Activated CD4-positive, alpha-beta memory T cell treated with anti-CD3 and anti-CD28 coated beads, Interleukin-2, amount 10 ng/mL, durations not matched to agents 7 days and 5 days (primary cell): Measurements from ENCODE around the gene CHCHD2. TPM values are rescaled to one million over a fixed set of nuclear protein-coding genes. Genes with fewer than 3 reads are reported as not detected.
"Not testable (repeated sequence)": the region's sequence is repeated elsewhere in the genome, so short reads cannot be mapped to it uniquely, and the experiment has no call there.

ENCODE experiments used
- CTCF ChIA-PET: fragments of 350-600 bp; sonication (Branson Sonifier 250); formaldehyde crosslinking; loops from one replicate; lab custom pipeline; 2021; ENCODE audit warnings: antibody characterized with exemption, inconsistent platforms; lab: Charles Lee
- POLR2A ChIA-PET: fragments of 350-600 bp; sonication (Branson Sonifier 250); formaldehyde crosslinking; loops from one replicate; lab custom pipeline; 2021; ENCODE audit warnings: antibody characterized with exemption; lab: Charles Lee
- DNase-seq: peaks from one replicate; pipeline ENCODE4 v3.0.0-alpha.2; 2020
- H3K27ac Mint-ChIP-seq: one replicate; pipeline ENCODE4 v1.8.0; 2021; ENCODE audit warnings: mild to moderate bottlenecking, mixed read lengths
- H3K27me3 Mint-ChIP-seq: one replicate; pipeline ENCODE4 v1.8.0; 2021; ENCODE audit warnings: mixed read lengths
- H3K36me3 Mint-ChIP-seq: one replicate; pipeline ENCODE4 v1.8.0; 2021; ENCODE audit warnings: low read depth, mixed read lengths
- H3K4me1 Mint-ChIP-seq: one replicate; pipeline ENCODE4 v1.8.0; 2021; ENCODE audit warnings: mixed read lengths
- H3K4me3 Mint-ChIP-seq: one replicate; pipeline ENCODE4 v1.8.0; 2021; ENCODE audit warnings: mild to moderate bottlenecking, mixed read lengths
- H3K9me3 Mint-ChIP-seq: one replicate; pipeline ENCODE4 v1.8.0; 2021; ENCODE audit warnings: mixed read lengths
- total RNA-seq, 2 experiments: library from RNA; stranded (reverse); gene quantifications; one replicate each; pipeline ENCODE4 v1.2.3, GENCODE V29; 2021

Gene CHCHD2
- total RNA-seq, 2 experiments from 2014 or later, result 482 to 505 TPM

DNA sequence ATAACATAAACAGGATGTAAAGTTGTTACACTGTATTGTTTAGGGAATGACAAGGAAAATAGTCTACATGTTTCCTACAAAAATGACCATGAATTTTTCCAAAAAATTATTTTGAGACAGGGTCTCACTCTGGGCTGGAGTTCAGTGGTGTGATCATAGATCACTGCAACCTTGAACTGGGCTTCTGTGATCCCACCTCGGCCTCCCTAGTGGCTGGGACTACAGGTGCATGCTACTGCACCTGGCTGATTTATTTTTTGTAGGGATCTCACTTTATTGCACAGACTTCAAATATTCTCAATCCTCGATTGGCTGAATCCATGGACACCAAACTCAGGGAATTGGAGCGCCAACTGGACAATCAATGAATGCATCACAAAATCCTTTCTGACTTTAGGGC lies 6.6 kb downstream of the CHCHD2 start:
- POLR2A ChIA-PET, result no interaction called here
- Mint-ChIP-seq H3K36me3 (peaks cover 47% of the 10 kb centered on the region), H3K9me3 (no peaks in the 10 kb centered on the region), H3K4me3 (no peak overlapping the region), H3K27ac (no peak overlapping the region), H3K27me3 (no peaks in the 10 kb centered on the region), H3K4me1 (peaks cover 17% of the 10 kb centered on the region)
- no peak for DNase-seq
- CTCF ChIA-PET, result interaction anchor here (0.7 kb wide), 1 partner anchor 9 kb away, joined by 3 read pairs; no protein-coding TSS in a partner anchor

DNA sequence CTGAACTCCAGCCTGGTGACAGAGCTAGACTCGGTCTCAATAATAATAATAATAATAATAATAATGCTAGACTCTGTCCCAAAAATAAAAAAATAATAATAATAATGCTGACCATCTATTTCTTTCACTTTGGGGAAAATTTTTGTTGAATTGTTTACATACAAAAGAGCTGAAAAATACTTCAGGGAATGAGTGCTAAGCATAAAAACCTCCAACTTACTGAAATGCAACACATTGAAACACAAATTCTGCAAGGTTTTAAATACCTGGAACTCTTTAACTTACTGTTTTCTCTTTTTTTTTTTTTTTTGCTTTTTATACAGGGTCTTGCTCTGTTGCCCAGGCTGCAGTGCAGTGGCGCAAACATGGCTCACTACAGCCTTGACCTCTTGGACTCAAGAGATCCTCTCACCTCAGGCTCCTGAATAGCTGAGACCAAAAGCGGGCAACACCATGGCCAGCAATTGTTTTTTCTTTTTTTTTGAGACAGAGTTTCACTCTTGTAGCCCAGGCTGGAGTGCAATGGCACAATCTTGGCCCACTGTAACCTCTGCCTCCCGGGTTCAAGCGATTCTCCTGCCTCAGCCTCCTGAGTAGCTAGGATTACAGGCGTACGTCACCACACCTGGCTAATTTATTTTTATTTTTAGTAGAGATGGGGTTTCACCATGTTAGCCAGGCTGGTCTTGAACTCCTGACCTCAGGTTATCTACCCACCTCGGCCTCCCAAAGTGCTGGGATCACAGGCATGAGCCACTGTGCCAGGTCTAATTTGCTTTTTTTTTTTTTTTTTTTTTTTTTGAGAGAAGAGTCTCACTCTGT lies 7.9 kb downstream of the CHCHD2 start:
- POLR2A ChIA-PET, result interaction anchor here (0.9 to 1.4 kb wide), 3 partner anchors 8 to 35 kb away, joined by 3 to 4 read pairs (median 3); partner anchors contain the start of genes CHCHD2 and SUMF2
- CTCF ChIA-PET, DNase-seq, H3K9me3 Mint-ChIP-seq, H3K4me1 Mint-ChIP-seq, H3K4me3 Mint-ChIP-seq, H3K27me3 Mint-ChIP-seq, H3K27ac Mint-ChIP-seq: not testable (repeated sequence)
- peaks cover 38% of the 10 kb centered on the region for H3K36me3 Mint-ChIP-seq

DNA sequence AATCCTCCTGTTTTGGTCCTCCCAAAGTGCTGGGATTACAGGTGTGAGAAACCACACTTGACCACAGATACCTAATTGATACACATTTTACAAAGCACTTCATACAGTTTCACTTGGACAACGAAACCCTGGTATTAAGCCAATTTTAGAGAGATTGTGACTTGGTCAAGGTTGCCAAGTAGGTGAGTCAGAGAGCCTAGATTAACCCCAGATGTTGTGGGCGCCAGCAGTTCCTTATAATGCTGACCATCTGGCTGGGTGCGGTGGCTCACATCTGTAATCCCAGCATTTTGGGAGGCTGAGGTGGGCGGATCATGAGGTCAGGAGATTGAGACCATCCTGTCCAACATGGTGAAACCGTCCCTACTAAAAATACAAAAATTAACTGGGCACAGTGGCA lies 8.6 kb downstream of the CHCHD2 start:
- POLR2A ChIA-PET, result interaction anchor here (1.2 to 1.4 kb wide), 2 partner anchors 9 to 34 kb away, joined by 3 to 4 read pairs; partner anchors contain the start of genes CHCHD2 and SUMF2
- DNase-seq, result no peak
- Mint-ChIP-seq H3K4me3 (no peak overlapping the region), H3K27ac (no peak overlapping the region), H3K27me3 (no peaks in the 10 kb centered on the region), H3K36me3 (peaks cover 35% of the 10 kb centered on the region), H3K4me1 (peaks cover 4% of the 10 kb centered on the region), H3K9me3 (no peaks in the 10 kb centered on the region)
- CTCF ChIA-PET, result no interaction called here

DNA sequence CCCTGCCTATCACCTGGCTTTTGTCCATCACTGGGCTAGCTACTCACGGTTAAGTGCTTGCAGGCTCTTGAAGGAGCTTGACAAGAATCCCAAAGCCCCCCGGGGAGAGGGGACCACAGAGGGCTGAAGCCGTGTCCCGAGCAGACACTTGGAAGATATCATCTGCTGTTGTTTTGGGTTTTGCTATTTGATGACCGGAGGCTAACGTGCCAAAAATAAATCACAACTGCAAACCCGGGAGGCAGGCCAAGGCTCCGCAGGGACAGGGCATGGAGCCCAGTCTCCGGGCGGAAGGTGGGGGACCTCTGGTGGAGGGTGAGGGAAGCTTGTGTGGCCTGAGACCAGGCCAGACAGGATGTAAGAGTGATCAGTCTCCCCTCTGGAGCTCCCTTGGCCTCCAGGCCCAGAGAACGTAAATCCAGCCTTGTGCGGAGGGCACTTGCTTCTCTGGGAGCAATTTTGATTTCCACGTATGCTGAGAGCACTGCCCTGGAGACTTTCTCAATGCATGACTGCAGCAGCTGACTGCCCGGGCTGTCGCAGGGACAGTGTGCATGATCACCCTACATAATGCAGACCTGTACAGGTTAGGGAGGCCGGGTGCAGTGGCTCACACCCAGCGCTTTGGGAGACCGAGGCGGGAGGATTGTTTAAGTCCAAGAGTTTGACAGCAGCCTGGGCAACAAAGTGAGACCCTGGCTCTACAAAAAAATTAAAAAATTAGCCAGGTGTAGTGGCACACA lies 13.3 kb downstream of the CHCHD2 start, which contains the start of gene PHKG1:
TSS of gene PHKG1 (minus strand) at position 164 of the 743 bp plus-strand sequence. CDS start 4,011 bp downstream, outside the sequence.
- Mint-ChIP-seq H3K4me3 (no peak within 1 kb of the TSS), H3K36me3 (peaks cover 9% of the 10 kb centered on the region), H3K27ac (no peak within 1 kb of the TSS), H3K4me1 (peaks cover 2% of the 10 kb centered on the region), H3K27me3 (no peaks in the 10 kb centered on the region), H3K9me3 (no peaks in the 10 kb centered on the region)
- DNase-seq, result no peak
- ChIA-PET POLR2A (interaction anchor here (0.7 kb wide), 1 partner anchor 9 kb away, joined by 3 read pairs; no protein-coding TSS in a partner anchor), CTCF (interaction anchor here (0.5 kb wide), 1 partner anchor 21 kb away, joined by 3 read pairs; no protein-coding TSS in a partner anchor)

DNA sequence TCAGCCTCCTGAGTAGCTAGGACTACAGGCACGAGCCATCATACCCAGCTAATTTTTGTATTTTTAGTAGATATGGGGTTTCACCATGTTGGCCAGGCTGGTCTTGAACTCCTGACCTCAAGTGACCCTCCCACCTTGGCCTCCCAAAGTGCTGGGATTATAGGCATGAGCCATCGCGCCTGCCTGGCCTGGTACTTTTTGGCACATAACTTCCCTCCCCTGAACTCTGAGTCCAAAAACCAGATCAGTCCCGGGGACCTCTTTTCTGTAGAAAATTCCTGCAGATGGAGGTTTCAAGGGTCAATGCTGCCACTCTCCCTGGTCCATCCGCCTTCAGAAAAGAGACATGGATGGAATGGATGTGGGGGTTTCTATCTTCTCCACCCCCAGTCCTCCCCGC lies 13.9 kb downstream of the CHCHD2 start:
- not testable (repeated sequence) for H3K27ac Mint-ChIP-seq, H3K4me1 Mint-ChIP-seq, H3K9me3 Mint-ChIP-seq, H3K4me3 Mint-ChIP-seq, DNase-seq, H3K36me3 Mint-ChIP-seq, H3K27me3 Mint-ChIP-seq
- ChIA-PET POLR2A (interaction anchor here (0.7 to 1.8 kb wide), 2 partner anchors 9 to 13 kb away, joined by 3 to 5 read pairs; partner anchors contain the start of gene CHCHD2), CTCF (interaction anchor here (0.8 kb wide), 1 partner anchor 9 kb away, joined by 3 read pairs; no protein-coding TSS in a partner anchor)

DNA sequence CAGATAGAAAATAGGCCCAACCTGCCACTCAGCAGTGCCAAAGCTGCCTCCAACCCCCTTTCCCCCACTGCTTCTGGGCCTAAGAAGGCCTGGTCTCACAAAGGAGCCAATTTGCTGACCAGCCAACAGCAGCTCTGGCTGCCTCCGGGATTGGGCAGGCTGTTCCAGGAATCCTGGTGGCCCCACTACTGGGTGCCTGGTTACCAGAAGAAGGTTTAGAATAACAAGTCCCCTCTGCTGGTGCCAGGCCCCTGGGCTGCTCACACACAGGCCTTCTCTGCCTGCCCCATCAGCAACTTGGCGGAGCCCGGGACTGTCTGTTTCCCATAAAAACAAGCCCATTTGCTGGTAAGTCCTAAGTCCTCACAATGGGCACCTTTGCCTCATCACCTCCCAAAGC lies 14.7 kb downstream of the CHCHD2 start:
- no peak overlapping the region for H3K27ac Mint-ChIP-seq

DNA sequence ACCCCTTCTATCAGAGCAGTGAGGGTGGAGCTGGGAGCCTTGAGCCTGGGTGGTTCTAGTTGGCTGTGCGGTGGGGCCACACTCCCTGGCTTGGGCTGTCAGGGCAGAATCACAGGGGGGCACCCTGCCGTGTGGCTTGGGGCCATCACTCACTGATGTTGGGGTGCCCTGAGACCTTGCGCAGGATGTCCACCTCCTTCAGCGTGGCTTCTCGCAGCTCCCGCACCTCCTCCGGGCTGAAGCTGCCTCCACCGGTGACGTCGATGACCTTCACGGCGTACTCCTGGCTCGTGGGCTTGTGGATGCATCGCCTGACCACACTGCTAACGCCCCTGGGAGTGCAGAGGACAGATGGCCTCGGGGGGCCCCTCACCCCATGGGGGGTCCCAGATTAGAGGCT lies 18.8 kb downstream of the CHCHD2 start:
- Mint-ChIP-seq H3K4me3 (no peak overlapping the region), H3K36me3 (peaks cover 4% of the 10 kb centered on the region), H3K27ac (no peak overlapping the region), H3K27me3 (no peaks in the 10 kb centered on the region), H3K9me3 (no peaks in the 10 kb centered on the region), H3K4me1 (no peaks in the 10 kb centered on the region)
- ChIA-PET POLR2A (interaction anchor here (1.3 to 1.5 kb wide), 3 partner anchors 14 to 23 kb away, joined by 3 to 5 read pairs (median 3); partner anchors contain the start of gene SUMF2), CTCF (no interaction called here)
- DNase-seq, result no peak

More for the DNA sequence above, 14.7 kb downstream of the CHCHD2 start:
- Mint-ChIP-seq H3K4me1 (peaks cover 2% of the 10 kb centered on the region), H3K27me3 (no peaks in the 10 kb centered on the region), H3K36me3 (peaks cover 5% of the 10 kb centered on the region), H3K4me3 (no peak overlapping the region), H3K9me3 (no peaks in the 10 kb centered on the region)
- ChIA-PET CTCF (interaction anchor here (0.8 kb wide), 1 partner anchor 10 kb away, joined by 3 read pairs; no protein-coding TSS in a partner anchor), POLR2A (interaction anchor here (1.8 kb wide), 1 partner anchor 14 kb away, joined by 5 read pairs; the partner anchor contains the start of gene CHCHD2)
- DNase-seq, result no peak

DNA sequence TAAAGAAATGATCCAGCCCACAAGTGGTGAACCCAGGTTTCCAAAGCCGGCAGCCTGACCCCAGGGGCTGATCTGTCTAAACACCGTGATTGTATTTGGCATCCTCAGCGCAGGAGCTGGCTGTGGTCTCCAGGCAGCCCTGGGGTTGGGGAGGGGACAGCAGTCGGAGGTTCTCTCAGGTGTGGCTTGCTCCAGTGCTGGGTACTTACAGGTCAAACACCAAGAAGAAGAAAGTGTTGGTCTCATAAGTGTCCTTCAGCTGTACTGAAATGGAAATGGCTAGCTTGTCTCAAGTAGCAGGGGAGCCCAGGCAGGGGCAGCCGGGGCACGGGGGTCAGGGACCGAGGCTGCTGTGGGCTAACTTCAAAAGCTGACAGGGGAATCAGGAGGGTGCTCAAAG lies 19.5 kb downstream of the CHCHD2 start:
- Mint-ChIP-seq H3K4me1 (no peaks in the 10 kb centered on the region), H3K4me3 (no peak overlapping the region), H3K9me3 (no peaks in the 10 kb centered on the region), H3K27ac (no peak overlapping the region), H3K36me3 (peaks cover 9% of the 10 kb centered on the region), H3K27me3 (no peaks in the 10 kb centered on the region)
- no peak for DNase-seq
- ChIA-PET CTCF (no interaction called here), POLR2A (interaction anchor here (0.9 to 1.5 kb wide), 4 partner anchors 12 to 23 kb away, joined by 3 to 5 read pairs (median 3); partner anchors contain the start of gene SUMF2)

DNA sequence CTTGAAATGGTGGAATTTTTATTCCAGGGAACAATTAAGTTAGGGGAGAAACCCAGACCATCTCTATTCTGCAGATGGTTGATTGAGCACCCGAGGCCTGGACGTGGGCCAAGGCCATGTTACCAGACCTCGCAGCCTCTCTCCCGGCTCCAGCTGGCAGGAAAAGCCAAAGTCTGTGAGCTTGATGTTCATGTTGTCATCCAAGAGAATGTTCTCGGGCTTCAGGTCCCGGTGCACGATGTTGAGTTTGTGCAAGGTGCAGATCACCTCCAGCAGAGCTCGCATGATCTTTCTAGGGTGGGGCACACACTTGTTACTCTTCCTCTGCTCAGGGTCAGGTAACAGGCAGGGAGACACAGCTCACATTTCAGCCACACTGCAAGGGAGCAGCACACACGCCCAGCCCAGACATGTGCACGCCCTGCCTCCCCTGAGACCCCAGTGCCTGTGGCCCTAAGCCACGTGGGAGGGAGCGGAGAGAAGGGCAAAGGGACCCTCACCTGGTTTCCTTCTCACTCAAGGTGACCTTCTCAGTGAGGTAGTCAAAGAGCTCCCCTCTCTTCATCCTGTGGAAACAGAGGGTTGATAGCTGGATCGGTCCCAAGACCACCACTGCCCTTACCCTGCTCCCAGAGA lies 23.0 kb downstream of the CHCHD2 start:
- no peaks in the 10 kb centered on the region for H3K4me1 Mint-ChIP-seq
- peaks cover 29% of the 10 kb centered on the region for H3K36me3 Mint-ChIP-seq
- DNase-seq, result no peak
- no peaks in the 10 kb centered on the region for H3K9me3 Mint-ChIP-seq
- ChIA-PET CTCF (interaction anchor here (0.9 kb wide), 1 partner anchor 8 kb away, joined by 3 read pairs; no protein-coding TSS in a partner anchor), POLR2A (no interaction called here)
- no peak overlapping the region for H3K4me3 Mint-ChIP-seq
- no peak overlapping the region for H3K27ac Mint-ChIP-seq
- H3K27me3 Mint-ChIP-seq, result no peaks in the 10 kb centered on the region

DNA sequence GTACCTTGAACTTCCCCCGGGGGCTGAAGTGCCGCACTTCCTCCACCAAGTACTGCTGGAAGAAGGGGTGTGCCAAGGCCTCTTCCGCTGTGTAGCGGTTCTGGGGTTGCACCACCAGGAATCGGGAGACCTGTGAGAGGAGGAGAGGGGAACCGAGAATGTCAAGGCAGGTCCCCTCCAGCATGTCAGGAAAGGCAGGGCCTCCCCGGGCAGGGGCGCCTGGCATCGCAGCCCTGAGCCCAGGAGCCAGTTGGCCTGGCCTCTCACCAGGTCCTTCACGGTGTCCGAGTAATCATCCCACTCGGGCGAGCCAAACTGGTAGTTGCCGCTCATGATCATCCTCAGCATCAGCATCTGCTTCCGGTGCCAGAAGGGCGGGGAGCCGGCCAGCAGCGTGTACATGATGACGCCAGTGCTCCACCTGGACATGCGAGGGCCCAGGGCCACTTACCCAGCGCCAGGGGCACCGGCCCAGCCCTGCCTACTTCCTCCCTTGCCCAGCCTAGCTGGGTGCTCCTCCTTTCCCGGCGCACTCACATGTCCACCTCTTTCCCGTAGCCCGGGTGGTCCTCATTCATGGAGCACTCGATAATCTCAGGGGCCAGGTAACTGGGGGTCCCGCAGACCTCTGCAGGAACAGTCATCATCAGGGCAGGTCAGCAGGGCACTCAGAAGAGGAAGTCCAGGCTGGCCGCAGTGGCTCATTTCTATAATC lies 24.5 kb downstream of the CHCHD2 start:
- H3K36me3 Mint-ChIP-seq, result peaks cover 29% of the 10 kb centered on the region
- H3K9me3 Mint-ChIP-seq, result no peaks in the 10 kb centered on the region
- no peak overlapping the region for H3K27ac Mint-ChIP-seq
- no peak overlapping the region for H3K4me3 Mint-ChIP-seq
- ChIA-PET CTCF (no interaction called here), POLR2A (no interaction called here)
- no peak for DNase-seq
- H3K27me3 Mint-ChIP-seq, result no peaks in the 10 kb centered on the region
- H3K4me1 Mint-ChIP-seq, result no peaks in the 10 kb centered on the region

DNA sequence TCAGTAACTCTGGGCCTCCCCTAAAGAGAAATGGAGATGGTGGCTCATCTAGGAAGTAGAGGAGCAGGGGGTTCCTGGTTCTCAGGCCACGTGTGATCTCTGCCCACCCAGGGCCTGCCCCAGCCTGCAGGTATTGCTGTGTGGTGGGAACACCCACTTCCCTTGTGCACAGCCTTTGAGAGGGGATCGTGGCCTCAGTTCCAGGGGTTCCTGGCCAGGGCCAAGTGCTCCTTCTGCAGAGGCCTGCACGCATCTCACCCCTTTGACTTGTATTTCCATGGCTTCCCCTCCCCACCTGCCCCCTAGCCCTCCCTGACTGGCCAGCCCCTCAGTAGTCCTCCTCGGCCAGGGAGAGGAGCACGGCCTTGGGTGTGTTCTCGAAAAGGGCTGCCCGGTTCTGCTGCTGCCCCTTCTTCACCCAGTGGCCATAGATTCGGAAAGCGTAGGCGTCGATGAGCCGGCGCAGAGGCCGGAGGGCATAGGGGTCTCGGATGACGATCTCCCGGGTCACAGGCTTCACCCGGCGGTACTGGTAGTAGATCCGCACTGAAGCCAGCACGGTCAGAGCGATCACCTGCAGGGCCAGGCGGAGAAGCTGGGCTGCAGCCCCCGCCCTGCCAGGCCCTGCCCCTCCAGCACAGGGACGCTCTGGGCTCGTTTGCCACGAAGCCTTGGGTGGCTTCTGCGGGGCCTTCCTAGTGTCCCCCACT lies 25.4 kb downstream of the CHCHD2 start:
- H3K36me3 Mint-ChIP-seq, result peaks cover 30% of the 10 kb centered on the region
- H3K27ac Mint-ChIP-seq, H3K4me3 Mint-ChIP-seq, CTCF ChIA-PET, H3K4me1 Mint-ChIP-seq, H3K27me3 Mint-ChIP-seq, POLR2A ChIA-PET, H3K9me3 Mint-ChIP-seq, DNase-seq: not testable (repeated sequence)
